Medulla oblongata (tissue), 1 donor: ENCODE measurements around the gene DMD.
"Not testable (repeated sequence)": the region's sequence is repeated elsewhere in the genome, so short reads cannot be mapped to it uniquely, and the experiment has no call there.

Source experiments
- DNase-seq: peaks from one replicate; pipeline ENCODE4 v3.0.0-alpha.2; 2015; ENCODE audit errors: extremely low spot score

DMD gene

DNA sequence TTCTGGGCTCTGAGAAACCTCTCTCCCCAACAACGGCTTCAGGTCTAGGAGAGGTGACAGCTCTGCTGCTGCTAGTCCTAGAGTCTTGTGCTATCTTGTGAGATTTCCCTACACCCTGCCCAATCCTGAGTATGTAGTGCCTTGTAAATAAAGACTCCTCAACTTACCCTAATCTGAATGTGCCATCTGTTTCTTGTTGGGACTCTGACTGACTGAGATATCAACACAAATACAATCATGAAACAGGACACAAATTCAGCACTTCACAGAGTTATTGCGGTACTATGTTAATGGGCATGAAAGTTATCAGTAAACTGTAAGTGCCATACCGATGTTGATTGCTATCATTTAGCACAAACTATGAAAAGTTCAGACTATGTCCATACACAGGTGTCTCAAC, 1610.5 kb downstream of the DMD start:
- DNase-seq, result no peak

GRCh38 chrX:31593353-31593752, 1618.0 kb downstream of the DMD start:
- no peak for DNase-seq

DNA sequence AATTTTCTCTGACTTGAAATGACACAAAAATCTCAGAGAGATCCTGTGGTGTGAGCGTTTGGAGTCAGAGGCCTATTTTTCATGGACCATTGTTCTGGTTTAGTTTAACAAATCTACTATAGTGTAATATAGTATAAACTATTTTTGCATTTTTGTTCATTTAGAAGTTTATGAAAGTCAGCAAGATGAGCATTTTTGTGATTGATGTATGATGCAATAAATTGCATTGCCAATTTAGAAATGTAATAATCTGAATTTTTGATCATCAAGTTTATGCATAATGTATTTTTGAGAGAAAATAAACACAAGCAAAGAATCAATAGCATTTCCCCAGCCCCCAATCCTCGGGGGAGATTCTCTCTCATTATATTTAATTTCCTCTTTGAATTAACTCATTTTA, 1620.0 kb downstream of the DMD start:
- DNase-seq, result no peak

GRCh38 chrX:31590581-31591114, 1620.7 kb downstream of the DMD start:
- no peak for DNase-seq

- no peak for DNase-seq
These were observed 1621.8 kb downstream of the DMD start for GRCh38 chrX:31589503-31589902.

GRCh38 chrX:31588355-31588754, 1623.0 kb downstream of the DMD start:
- no peak for DNase-seq

DNA sequence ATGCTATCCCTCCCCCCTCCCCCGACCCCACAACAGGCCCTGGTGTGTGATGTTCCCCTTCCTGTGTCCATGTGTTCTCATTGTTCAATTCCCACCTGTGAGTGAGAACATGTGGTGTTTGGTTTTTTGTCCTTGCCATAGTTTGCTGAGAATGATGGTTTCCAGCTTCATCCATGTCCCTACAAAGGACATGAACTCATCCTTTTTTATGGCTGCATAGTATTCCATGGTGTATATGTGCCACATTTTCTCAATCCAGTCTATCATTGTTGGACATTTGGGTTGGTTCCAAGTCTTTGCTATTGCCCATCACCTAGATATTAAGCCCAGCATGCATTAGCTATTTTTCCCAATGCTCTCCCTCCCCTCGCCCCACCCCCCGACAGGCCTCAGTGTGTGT, 1627.5 kb downstream of the DMD start:
- DNase-seq, result not testable (repeated sequence)

GRCh38 chrX:31580726-31581125, 1630.6 kb downstream of the DMD start:
- DNase-seq, result no peak

DNA sequence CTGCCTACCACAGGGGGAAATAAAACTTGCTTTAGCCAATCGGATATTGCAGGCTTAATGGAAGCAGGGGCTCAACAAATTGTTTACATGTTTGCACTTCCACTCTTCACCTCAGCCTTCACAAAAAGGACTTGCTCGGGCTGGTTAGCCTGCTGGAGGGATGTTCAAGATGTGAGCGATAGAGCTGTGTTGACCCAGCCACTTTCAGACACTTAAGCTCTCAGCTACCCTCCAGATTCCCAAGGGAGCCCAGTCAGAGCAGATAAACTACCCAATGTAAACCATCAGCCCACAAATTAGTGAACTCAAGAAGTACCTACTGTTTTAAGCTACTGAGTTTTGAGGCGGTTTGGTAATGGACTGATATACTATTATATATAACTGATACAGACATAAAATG, 1631.1 kb downstream of the DMD start:
- DNase-seq, result no peak

- no peak for DNase-seq
These were observed 1639.0 kb downstream of the DMD start for GRCh38 chrX:31572360-31572759.

GRCh38 chrX:31570658-31571057, 1640.7 kb downstream of the DMD start:
- no peak for DNase-seq

DNA sequence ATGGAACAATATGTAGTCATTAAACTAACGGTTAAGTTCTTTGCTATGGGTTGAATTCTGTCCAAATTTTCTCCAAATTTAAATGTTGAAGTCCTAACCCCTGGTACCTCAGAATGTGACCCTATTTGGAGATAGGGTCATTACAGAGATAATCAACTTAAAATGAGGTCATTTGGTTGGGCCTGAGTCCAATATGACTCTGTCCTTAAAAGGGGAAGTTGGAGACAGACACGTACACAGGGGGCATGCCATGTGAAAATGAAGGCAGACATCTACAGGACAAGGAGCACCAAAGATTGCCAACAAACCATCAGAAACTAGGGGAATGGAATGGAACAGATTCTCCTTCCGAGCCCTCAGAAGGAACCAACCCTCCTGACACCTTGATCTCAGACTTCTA, 1647.6 kb downstream of the DMD start:
- no peak for DNase-seq

GRCh38 chrX:31555506-31555905, 1655.8 kb downstream of the DMD start:
- no peak for DNase-seq

DNA sequence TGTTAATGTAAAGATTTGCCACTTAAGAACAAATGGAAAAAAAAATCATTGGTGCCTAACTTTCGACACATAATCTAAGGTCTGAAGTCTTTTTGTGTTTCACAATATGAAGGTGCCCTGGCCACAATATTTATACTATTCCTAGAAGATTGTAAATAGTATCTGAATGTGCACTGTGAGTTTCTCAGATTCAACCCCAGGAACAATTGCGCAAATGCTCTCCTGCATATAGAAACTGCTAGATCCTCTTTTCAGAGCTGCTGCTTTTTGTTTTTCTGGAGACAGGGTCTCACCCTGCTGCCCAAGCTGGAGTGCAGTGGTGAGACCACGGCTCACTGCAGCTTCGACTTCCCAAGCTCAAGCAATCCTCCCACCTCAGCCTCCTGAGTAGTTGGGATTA, 1659.4 kb downstream of the DMD start:
- no peak for DNase-seq

DNA sequence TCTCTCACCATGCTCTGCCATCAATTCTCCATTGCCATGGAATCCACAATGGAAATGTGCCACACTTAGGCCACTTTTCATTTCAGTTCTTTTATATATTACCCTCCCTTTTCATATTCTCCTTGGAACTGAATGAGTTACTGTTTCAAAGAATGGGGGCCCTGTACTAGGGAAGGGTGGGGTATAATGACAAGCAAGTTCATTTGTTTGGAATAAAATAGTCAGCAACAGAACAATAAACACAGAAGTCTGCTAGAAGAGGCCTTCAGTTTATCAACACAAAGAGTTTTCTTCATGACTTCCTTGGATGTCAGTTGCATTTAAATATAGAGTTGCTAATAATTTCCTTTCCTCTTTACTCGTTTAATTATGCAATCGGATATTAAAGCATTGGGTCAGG, 1661.2 kb downstream of the DMD start:
- DNase-seq, result peak; percentile 31

GRCh38 chrX:31547816-31548215, 1663.5 kb downstream of the DMD start:
- DNase-seq, result no peak

- DNase-seq, result no peak
These were observed 1663.9 kb downstream of the DMD start for GRCh38 chrX:31547416-31547815.

GRCh38 chrX:31546126-31546525, 1665.2 kb downstream of the DMD start:
- no peak for DNase-seq

DNA sequence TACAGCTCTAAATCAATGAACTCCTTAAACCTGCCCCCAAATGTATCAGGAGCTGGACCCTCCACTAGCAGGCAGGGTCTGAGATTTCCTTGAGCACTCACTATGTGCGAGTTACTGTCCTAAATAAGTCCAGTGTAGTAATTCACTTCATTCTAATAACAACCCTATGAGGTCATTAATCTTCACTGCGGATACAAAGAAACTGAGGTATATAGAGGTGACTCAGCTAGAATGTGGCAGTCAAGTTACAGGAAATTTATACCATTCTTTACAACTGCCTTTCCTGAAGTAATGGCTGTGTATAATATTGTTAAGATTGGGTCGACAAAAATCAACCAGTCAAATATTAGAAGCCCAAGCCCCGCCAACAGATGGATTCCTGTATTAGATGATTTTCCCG, 1665.6 kb downstream of the DMD start:
- DNase-seq, result no peak

DNA sequence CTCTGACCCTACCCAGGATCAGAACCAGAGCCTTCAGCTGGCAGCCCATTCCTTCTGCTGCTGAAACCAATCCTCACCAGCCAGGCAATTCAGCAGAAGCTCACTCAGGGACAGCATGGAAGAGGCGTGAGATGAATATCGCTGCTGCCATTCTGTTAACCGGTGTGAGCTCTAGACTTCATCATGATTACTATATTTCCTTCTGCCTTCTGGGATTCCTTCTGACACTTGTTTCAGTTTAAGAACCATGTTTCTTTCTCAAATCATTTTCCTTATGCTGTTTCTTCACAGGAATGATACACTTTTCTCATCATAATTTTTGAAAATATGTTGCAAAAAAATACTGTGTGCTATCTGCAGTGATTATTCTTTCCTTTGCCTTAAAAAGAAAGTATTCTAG, 1666.2 kb downstream of the DMD start:
- DNase-seq, result no peak

- DNase-seq, result no peak
These were observed 1667.7 kb downstream of the DMD start for GRCh38 chrX:31543634-31544033.

DNA sequence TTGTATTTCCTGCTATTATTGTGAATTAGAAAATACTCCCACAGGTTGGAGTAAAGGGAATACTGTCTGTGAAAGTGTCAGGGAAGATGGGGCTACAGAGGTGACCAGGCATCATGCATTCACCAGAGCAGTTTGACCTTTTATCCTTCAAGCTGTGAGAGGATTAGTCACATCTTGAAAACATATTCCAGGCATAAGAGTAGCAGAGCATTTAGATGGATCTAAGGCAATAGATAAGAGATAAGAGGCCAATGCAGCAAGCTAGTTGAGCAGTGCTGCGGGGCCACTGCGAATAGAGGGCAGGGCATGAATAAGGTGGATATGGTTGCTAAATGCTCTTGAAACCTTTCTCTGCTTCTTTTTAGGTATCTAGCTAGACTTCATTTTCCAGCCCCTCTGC, 1668.8 kb downstream of the DMD start:
- DNase-seq, result no peak

GRCh38 chrX:31540313-31540712, 1671.0 kb downstream of the DMD start:
- DNase-seq, result no peak

DNA sequence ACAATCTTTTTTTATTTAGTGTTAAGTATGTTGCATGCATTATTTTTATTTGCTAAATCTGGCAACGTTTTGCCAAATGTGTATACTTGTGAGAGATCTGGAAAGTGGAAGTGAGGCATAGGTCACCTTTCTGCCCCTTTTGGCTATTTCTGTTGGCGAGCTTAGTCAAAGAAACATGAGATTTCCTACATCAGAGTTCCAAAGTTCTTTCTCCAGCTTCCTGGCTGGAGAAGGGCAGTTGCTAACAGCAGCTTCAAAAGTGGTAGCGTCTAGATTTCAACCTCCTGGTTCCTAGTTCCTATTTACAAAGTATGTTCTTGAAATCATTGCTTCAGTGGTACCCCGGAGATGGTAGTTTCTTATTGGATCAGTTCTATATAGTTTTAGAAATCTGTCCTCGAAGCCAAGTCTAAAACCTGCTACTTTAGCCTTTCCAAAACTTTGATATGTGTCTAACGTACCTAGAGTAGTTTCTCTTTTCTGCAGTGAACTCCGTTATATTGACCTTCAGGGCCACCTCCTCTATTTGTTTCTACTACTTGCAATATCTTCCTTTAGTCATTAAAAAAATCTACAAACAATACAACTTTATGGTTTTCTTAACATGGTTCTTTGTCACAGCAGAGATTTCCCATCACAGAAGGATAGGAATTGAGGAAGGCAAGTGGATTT, 1683.8 kb downstream of the DMD start:
- DNase-seq, result no peak
